ENCODE results near the gene HOXB5.

Gene HOXB5

GRCh38 chr17:48621410-48622392, 28.1 kb upstream of the HOXB5 start:
- ATAC-seq, result no peak
- TF ChIP-seq ARNTL (CRISPR knock-in tag; IDR thresholded peaks at IDR 0.05; ENCODE audit: borderline replicate concordance, low read depth), result no peak
- no peak for TF ChIP-seq ZFP3 (CRISPR knock-in tag; IDR thresholded peaks at IDR 0.05)
- no peak for TF ChIP-seq POU6F1 (CRISPR knock-in tag; IDR thresholded peaks at IDR 0.05; ENCODE audit: borderline replicate concordance, low read depth)

GRCh38 chr17:48620461-48621139, 27.0 kb upstream of the HOXB5 start:
- no peak for ATAC-seq

GRCh38 chr17:48619826-48620449, 26.4 kb upstream of the HOXB5 start:
- peak; percentile 7; the same call in 1 of the 3 replicates for ATAC-seq
- TF ChIP-seq SNAI2 (CRISPR knock-in tag; IDR thresholded peaks at IDR 0.05), result no peak
- no peak for TF ChIP-seq TOX (CRISPR knock-in tag; IDR thresholded peaks at IDR 0.05; ENCODE audit: borderline replicate concordance)
- TF ChIP-seq ISL1 (CRISPR knock-in tag; IDR thresholded peaks at IDR 0.05), result no peak
- TF ChIP-seq CSDC2 (CRISPR knock-in tag; IDR thresholded peaks at IDR 0.05), result no peak

More at GRCh38 chr17:48620461-48621139, 27.0 kb upstream of the HOXB5 start:
- TF ChIP-seq OSR1 (CRISPR knock-in tag; IDR thresholded peaks at IDR 0.05) (no peak), TOX (CRISPR knock-in tag; IDR thresholded peaks at IDR 0.05; ENCODE audit: borderline replicate concordance) (no peak), CREB5 (CRISPR knock-in tag; IDR thresholded peaks at IDR 0.05; ENCODE audit: low read depth) (no peak), ZFP3 (CRISPR knock-in tag; IDR thresholded peaks at IDR 0.05) (no peak), ZFP30 (CRISPR knock-in tag; IDR thresholded peaks at IDR 0.05) (no peak), SNAI2 (CRISPR knock-in tag; IDR thresholded peaks at IDR 0.05) (no peak)

DNA sequence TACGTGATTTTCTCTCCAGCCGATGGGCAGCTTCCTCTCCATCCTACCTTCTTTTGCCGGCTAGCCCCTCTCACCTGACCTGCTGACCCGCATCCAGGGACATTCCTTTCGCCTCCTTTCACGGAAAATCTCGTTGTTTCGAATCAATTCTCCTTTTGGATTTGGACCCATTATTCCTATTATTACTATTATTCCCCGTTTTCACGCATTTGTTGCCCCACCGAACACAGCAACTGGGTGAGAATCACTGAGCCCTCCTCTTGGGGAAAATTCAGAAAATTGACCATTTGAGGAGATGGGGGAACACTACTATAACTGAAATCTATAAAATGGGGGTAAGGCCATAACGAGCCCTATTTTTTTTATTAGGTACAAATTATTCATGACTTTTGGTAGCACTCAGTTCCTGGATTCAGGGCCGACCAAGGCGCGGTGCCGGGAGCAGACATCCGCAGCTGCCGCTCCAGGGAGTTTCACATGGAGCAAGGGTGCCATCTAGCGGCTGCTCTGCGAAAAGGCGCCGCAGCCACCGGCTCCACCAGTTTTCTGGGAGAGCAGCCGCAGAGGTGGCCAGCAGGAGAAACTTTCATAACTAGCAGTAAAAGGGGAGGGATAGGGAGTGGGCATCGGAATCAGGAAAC, 24.8 kb upstream of the HOXB5 start:
- TF ChIP-seq OSR1 (CRISPR knock-in tag; IDR thresholded peaks at IDR 0.05) (no peak), ZFP30 (CRISPR knock-in tag; IDR thresholded peaks at IDR 0.05) (no peak), RARB (CRISPR knock-in tag; IDR thresholded peaks at IDR 0.05) (no peak), ISL1 (CRISPR knock-in tag; IDR thresholded peaks at IDR 0.05) (no peak), ZNF70 (CRISPR knock-in tag; IDR thresholded peaks at IDR 0.05) (no peak), ESRRG (CRISPR knock-in tag; IDR thresholded peaks at IDR 0.05) (no peak), TCF4 (CRISPR knock-in tag; IDR thresholded peaks at IDR 0.05; ENCODE audit: borderline replicate concordance) (no peak), ZNF8 (CRISPR knock-in tag; IDR thresholded peaks at IDR 0.05) (no peak), CREB5 (CRISPR knock-in tag; IDR thresholded peaks at IDR 0.05; ENCODE audit: low read depth) (no peak)
- TF ChIP-seq, protein P1, sequence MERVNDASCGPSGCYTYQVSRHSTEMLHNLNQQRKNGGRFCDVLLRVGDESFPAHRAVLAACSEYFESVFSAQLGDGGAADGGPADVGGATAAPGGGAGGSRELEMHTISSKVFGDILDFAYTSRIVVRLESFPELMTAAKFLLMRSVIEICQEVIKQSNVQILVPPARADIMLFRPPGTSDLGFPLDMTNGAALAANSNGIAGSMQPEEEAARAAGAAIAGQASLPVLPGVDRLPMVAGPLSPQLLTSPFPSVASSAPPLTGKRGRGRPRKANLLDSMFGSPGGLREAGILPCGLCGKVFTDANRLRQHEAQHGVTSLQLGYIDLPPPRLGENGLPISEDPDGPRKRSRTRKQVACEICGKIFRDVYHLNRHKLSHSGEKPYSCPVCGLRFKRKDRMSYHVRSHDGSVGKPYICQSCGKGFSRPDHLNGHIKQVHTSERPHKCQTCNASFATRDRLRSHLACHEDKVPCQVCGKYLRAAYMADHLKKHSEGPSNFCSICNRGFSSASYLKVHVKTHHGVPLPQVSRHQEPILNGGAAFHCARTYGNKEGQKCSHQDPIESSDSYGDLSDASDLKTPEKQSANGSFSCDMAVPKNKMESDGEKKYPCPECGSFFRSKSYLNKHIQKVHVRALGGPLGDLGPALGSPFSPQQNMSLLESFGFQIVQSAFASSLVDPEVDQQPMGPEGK (CRISPR knock-in tag; IDR thresholded peaks at IDR 0.05; ENCODE audit: borderline replicate concordance), result no peak
- TF ChIP-seq, protein P2, sequence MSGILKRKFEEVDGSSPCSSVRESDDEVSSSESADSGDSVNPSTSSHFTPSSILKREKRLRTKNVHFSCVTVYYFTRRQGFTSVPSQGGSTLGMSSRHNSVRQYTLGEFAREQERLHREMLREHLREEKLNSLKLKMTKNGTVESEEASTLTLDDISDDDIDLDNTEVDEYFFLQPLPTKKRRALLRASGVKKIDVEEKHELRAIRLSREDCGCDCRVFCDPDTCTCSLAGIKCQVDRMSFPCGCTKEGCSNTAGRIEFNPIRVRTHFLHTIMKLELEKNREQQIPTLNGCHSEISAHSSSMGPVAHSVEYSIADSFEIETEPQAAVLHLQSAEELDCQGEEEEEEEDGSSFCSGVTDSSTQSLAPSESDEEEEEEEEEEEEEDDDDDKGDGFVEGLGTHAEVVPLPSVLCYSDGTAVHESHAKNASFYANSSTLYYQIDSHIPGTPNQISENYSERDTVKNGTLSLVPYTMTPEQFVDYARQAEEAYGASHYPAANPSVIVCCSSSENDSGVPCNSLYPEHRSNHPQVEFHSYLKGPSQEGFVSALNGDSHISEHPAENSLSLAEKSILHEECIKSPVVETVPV (CRISPR knock-in tag; IDR thresholded peaks at IDR 0.05), result no peak

More for the DNA sequence above, 24.8 kb upstream of the HOXB5 start:
- ATAC-seq, result peak; percentile 93
